Hepatocyte (in vitro differentiated cells): ENCODE data around the gene MAP1LC3A. TPM values are rescaled to one million over a fixed set of nuclear protein-coding genes. Genes with fewer than 3 reads are reported as not detected.

Experiments
- DNase-seq: peaks from one replicate; pipeline ENCODE4 v3.0.0-alpha.2; 2016; ENCODE audit warnings: low spot score
- H2AFZ ChIP-seq: fragments of 200-600 bp; sonication (generic); 2 replicates; pipeline ENCODE4 v1.6.0; 2016; ENCODE audit warnings: antibody characterized with exemption, mild to moderate bottlenecking
- H3K27ac ChIP-seq: fragments of 200-600 bp; sonication (generic); 2 replicates; pipeline ENCODE4 v1.5.1; 2016; ENCODE audit warnings: mild to moderate bottlenecking
- H3K27me3 ChIP-seq: fragments of 200-600 bp; sonication (generic); 2 replicates; pipeline ENCODE4 v1.6.1; 2016
- H3K36me3 ChIP-seq: fragments of 200-600 bp; sonication (generic); replicated peaks from 2 replicates; pipeline ENCODE4 v1.5.1; 2016; ENCODE audit warnings: low read depth; ENCODE audit not compliant: insufficient read depth
- H3K4me1 ChIP-seq: fragments of 200-600 bp; sonication (generic); 2 replicates; pipeline ENCODE4 v1.5.1; 2016; ENCODE audit warnings: mild to moderate bottlenecking, moderate library complexity; ENCODE audit not compliant: insufficient read depth
- H3K4me2 ChIP-seq: fragments of 200-600 bp; sonication (generic); 2 replicates; pipeline ENCODE4 v1.6.0; 2016
- H3K4me3 ChIP-seq: fragments of 200-600 bp; sonication (generic); 2 replicates; pipeline ENCODE4 v1.5.1; 2016; ENCODE audit warnings: mild to moderate bottlenecking
- H3K79me2 ChIP-seq: fragments of 200-600 bp; sonication (generic); 2 replicates; pipeline ENCODE4 v1.6.0; 2017; ENCODE audit warnings: mild to moderate bottlenecking
- H3K9me2 ChIP-seq: fragments of 200-600 bp; sonication (generic); replicated peaks from 2 replicates; pipeline ENCODE4 v1.6.0; 2017; ENCODE audit warnings: mild to moderate bottlenecking; ENCODE audit not compliant: insufficient read depth
- H3K9me3 ChIP-seq: fragments of 200-600 bp; sonication (generic); 2 replicates; pipeline ENCODE4 v1.5.1; 2016; ENCODE audit warnings: low read depth, mild to moderate bottlenecking
- H4K20me1 ChIP-seq: fragments of 200-600 bp; sonication (generic); 2 replicates; pipeline ENCODE4 v1.6.0; 2016; ENCODE audit warnings: mild to moderate bottlenecking; ENCODE audit not compliant: insufficient read depth, poor library complexity, severe bottlenecking
- CTCF ChIP-seq: fragments of 200-600 bp; sonication (generic); IDR thresholded peaks from 2 replicates; pipeline ENCODE4 v1.5.1; 2016; ENCODE audit warnings: antibody characterized with exemption, mild to moderate bottlenecking; ENCODE audit not compliant: poor library complexity
- EZH2 ChIP-seq: fragments of 200-600 bp; sonication (generic); IDR thresholded peaks from 2 replicates; pipeline ENCODE4 v1.6.1; 2016; ENCODE audit warnings: antibody characterized with exemption, mild to moderate bottlenecking, borderline replicate concordance
- EZH2phosphoT487 ChIP-seq: fragments of 200-600 bp; sonication (generic); IDR thresholded peaks from one replicate; pipeline ENCODE4 v1.6.1; 2018; ENCODE audit warnings: antibody characterized with exemption, mild to moderate bottlenecking, low read depth, moderate library complexity; ENCODE audit not compliant: unreplicated experiment, severe bottlenecking
- WGBS: methylation state at CpG from one replicate; pipeline ENCODE4 v1.1.6; 2016; ENCODE audit warnings: low lambda C conversion rate; ENCODE audit errors: missing lambda C conversion rate; 5-methylcytosine and 5-hydroxymethylcytosine counted together
- polyA plus RNA-seq: library from polyadenylated mRNA; unstranded; fragments of >200 nt; fragmentation: Nextera tagmentation; extraction: Ambion mirVana; gene quantifications from 2 replicates; pipeline ENCODE4 v1.2.1, GENCODE V29; 2016
- total RNA-seq: library from RNA; depleted of rRNA; stranded (reverse); fragments of >200 nt; gene quantifications from 2 replicates; pipeline ENCODE4 v1.2.3, GENCODE V29; 2014

MAP1LC3A gene
- total and polyA plus RNA-seq, 2 experiments from 2014 or later = 28.1 to 81.8 TPM

DNA sequence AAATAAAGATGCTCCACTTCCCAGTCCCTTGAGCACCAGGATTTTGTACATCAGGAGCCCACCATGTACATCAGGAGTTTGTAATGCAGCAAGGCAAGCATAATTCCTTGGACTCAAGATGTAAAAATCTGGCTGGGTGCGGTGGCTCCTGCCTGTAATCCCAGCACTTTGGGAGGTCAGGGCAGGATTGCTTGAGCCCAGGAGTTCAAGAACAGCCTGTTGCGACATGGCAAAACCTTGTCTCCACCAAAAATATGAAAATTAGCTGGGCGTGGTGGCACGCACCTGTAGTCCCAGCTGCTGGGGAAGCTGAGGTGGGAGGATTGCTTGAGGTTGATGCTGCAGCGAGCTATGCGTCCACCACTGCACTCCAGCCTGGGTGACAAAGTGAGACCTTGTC lies 16.1 kb upstream of the MAP1LC3A start:
- Histone ChIP-seq H3K9me3 (no peaks in the 10 kb centered on the region), H3K27ac (no peak overlapping the region), H3K4me3 (no peak overlapping the region), H3K27me3 (no peaks in the 10 kb centered on the region), H3K36me3 (no peaks in the 10 kb centered on the region), H3K79me2 (no peaks in the 10 kb centered on the region), H3K4me1 (no peaks in the 10 kb centered on the region), H3K4me2 (no peak overlapping the region), H3K9me2 (no peaks in the 10 kb centered on the region), H4K20me1 (no peaks in the 10 kb centered on the region), H2AFZ (no peak overlapping the region)
- no peak for TF ChIP-seq CTCF
- no peak for TF ChIP-seq EZH2
- TF ChIP-seq EZH2phosphoT487 = no peak
- no peak for DNase-seq
- WGBS = 98% methylated on average over 6 of the region's 6 CpGs

DNA sequence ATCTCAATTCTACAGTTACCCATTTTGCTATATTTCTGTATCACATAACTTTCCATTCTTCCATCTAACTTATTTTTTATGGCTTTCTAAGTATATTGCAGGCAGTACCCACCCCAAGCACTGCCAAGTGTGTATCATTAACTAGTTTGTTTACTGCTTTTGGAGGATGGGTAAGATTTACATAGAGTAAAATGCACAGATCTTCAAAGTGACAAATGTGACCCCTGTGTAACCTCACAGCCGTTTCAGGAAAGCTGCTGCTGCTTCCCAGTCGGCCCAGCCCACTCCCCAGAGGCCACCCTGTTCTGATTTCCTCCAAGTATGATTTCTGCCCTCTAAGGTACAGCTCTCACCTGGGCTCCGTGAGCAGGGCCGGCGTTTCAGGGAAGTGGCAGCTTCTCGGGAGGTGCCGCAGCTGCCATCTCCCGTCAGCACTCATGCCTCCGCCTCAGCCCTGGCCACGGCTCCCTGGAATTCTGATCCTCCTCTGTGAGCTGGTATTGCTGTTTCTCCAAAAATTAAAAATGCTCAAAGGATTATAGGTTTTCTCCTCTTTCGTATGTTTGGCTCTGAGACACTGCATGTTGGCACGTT lies 15.0 kb upstream of the MAP1LC3A start:
- no peaks in the 10 kb centered on the region for H3K9me2 ChIP-seq
- H3K27me3 ChIP-seq = no peaks in the 10 kb centered on the region
- H3K36me3 ChIP-seq = no peaks in the 10 kb centered on the region
- no peaks in the 10 kb centered on the region for H3K4me1 ChIP-seq
- no peak overlapping the region for H3K4me2 ChIP-seq
- H3K27ac ChIP-seq = no peak overlapping the region
- WGBS = 62% methylated on average over 12 of the region's 12 CpGs
- H2AFZ ChIP-seq = no peak overlapping the region
- H3K9me3 ChIP-seq = no peaks in the 10 kb centered on the region
- no peaks in the 10 kb centered on the region for H3K79me2 ChIP-seq
- H3K4me3 ChIP-seq = no peak overlapping the region
- H4K20me1 ChIP-seq = no peaks in the 10 kb centered on the region
- no peak for TF ChIP-seq EZH2
- no peak for TF ChIP-seq EZH2phosphoT487
- no peak for TF ChIP-seq CTCF
- DNase-seq = no peak

DNA sequence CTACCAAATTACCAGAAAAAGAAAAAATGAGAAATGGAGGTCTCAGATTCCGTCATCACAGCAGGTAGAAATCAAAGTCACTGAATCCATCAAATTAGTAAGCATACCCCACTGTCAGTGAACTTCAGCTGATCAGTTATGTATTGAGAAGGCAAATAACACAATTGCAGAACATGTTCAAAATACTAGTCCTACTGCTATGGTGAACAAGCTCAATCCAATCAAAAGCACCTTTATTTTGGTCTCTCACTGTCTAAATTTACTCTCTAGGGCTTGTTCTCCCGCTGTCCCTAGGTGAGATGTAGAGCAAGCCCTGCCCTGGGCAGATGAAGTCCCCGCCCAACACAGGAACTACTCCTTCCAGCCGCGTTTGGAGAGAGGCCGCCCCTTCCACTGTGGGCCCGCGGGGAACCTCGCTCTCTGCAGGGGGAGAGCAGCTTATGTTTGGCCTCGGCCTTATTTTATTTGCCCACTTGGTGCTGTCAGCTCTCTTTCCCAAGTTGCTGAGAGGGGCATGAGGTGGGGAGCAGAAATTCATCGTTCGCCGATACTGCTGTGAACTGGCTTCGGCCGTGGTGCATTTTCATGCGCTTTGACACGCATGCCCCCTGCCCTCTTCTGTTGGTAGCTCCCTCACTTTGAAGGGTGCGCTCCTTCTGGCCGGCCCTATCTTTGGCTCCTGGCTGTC lies 14.3 kb upstream of the MAP1LC3A start:
- no peaks in the 10 kb centered on the region for H3K36me3 ChIP-seq
- no peak for DNase-seq
- WGBS = 34% methylated on average over 19 of the region's 19 CpGs

More for the DNA sequence above, 14.3 kb upstream of the MAP1LC3A start:
- no peaks in the 10 kb centered on the region for H3K9me3 ChIP-seq
- no peak for TF ChIP-seq EZH2phosphoT487
- TF ChIP-seq EZH2 = no peak
- TF ChIP-seq CTCF = no peak
- H3K4me3 ChIP-seq = no peak overlapping the region
- H3K9me2 ChIP-seq = no peaks in the 10 kb centered on the region
- H3K79me2 ChIP-seq = no peaks in the 10 kb centered on the region
- H3K27ac ChIP-seq = no peak overlapping the region
- no peaks in the 10 kb centered on the region for H3K4me1 ChIP-seq
- no peaks in the 10 kb centered on the region for H4K20me1 ChIP-seq
- H3K27me3 ChIP-seq = no peaks in the 10 kb centered on the region
- H3K4me2 ChIP-seq = peak overlapping the region; percentile 68
- no peak overlapping the region for H2AFZ ChIP-seq
